HG03558 (cell line): ENCODE measurements around the gene ERMARD.

Source experiments
- ATAC-seq: cut with Tn5 transposase; IDR thresholded peaks from one replicate; pipeline ENCODE4 v1.9.1; 2021; ENCODE audit warnings: moderate number of reproducible peaks; ENCODE audit not compliant: unreplicated experiment; ENCODE audit errors: extremely low read depth

The ERMARD gene

GRCh38 chr6:169816054-169816453 is 64.6 kb downstream of the ERMARD start:
- no peak for ATAC-seq

- no peak for ATAC-seq
Observed at GRCh38 chr6:169816975-169817374, 65.6 kb downstream of the ERMARD start.

GRCh38 chr6:169820358-169820757 is 68.9 kb downstream of the ERMARD start:
- no peak for ATAC-seq

GRCh38 chr6:169824021-169824420 is 72.6 kb downstream of the ERMARD start:
- ATAC-seq: no peak

GRCh38 chr6:169824848-169825557 is 73.6 kb downstream of the ERMARD start:
- ATAC-seq: no peak

GRCh38 chr6:169825558-169826225 is 74.3 kb downstream of the ERMARD start:
- no peak for ATAC-seq

- ATAC-seq: no peak
Observed at GRCh38 chr6:169826697-169827096, 75.3 kb downstream of the ERMARD start.

GRCh38 chr6:169827290-169827717 is 75.9 kb downstream of the ERMARD start:
- ATAC-seq: no peak

- no peak for ATAC-seq
Observed at GRCh38 chr6:169828176-169828575, 76.8 kb downstream of the ERMARD start.

GRCh38 chr6:169829786-169830185 is 78.4 kb downstream of the ERMARD start:
- no peak for ATAC-seq

- no peak for ATAC-seq
Observed at GRCh38 chr6:169830876-169831275, 79.5 kb downstream of the ERMARD start.
